A549 (cell line): Measurements from ENCODE around the gene SLC49A3.

Experiments used
- CEBPB ChIP-seq, 2 experiments: fragments of >200 bp in 1 of 2; sonication (Bioruptor Twin) in 1 of 2; formaldehyde crosslinking in 1 of 2; IDR thresholded peaks; 2 replicates each; pipeline ENCODE4 v1.6.1; 2012 to 2016
- CHD2 ChIP-seq: fragments of 150-350 bp; IDR thresholded peaks from 2 replicates; pipeline ENCODE4 v1.6.1; 2014; ENCODE audit warnings: low read length; ENCODE audit not compliant: partially characterized antibody
- CTCF ChIP-seq: fragments of >200 bp; sonication (Bioruptor Twin); formaldehyde crosslinking; IDR thresholded peaks from 3 replicates; pipeline ENCODE4 v1.5.1; 2016
- EP300 ChIP-seq, 2 experiments: fragments of >200 bp; sonication (Bioruptor Twin); formaldehyde crosslinking; IDR thresholded peaks; 2 replicates in 1 of 2; 3 replicates in 1 of 2; pipeline ENCODE4 v1.6.1; 2016 to 2017
- GATA3 ChIP-seq: IDR thresholded peaks from 2 replicates; pipeline ENCODE4 v1.6.1; 2012; ENCODE audit warnings: borderline replicate concordance
- MYC ChIP-seq: IDR thresholded peaks from 2 replicates; pipeline ENCODE4 v1.6.1; 2012; ENCODE audit warnings: mild to moderate bottlenecking, inconsistent platforms, low read length, improper control_type of control experiment, borderline replicate concordance
- POLR2A ChIP-seq: IDR thresholded peaks from 2 replicates; pipeline ENCODE4 v1.6.1; 2012; ENCODE audit warnings: mild to moderate bottlenecking, low read length
- TP53 ChIP-seq: fragments of 250-450 bp; sonication (Bioruptor Pico); IDR thresholded peaks from 2 replicates; pipeline ENCODE4 v1.5.0; 2021; ENCODE audit warnings: mild to moderate bottlenecking, moderate library complexity
- ZNF302 ChIP-seq: fragments of 250-450 bp; sonication (Bioruptor Pico); IDR thresholded peaks from 2 replicates; pipeline ENCODE4 v1.9.0; 2021; ENCODE audit warnings: inconsistent platforms, mild to moderate bottlenecking, moderate library complexity

GRCh38 chr4:681736-682451 is 7.1 kb downstream of the SLC49A3 start:
- TF ChIP-seq TP53 (CRISPR knock-in tag), result no peak
- no peak for TF ChIP-seq GATA3
- TF ChIP-seq ZNF302 (CRISPR knock-in tag), result no peak
- no peak for TF ChIP-seq EP300 (IDR thresholded peaks at IDR 0.05)
- TF ChIP-seq CTCF, result no peak
- TF ChIP-seq CEBPB (IDR thresholded peaks at IDR 0.05), result no peak
- TF ChIP-seq CHD2, result no peak
- TF ChIP-seq POLR2A, result no peak
- no peak for TF ChIP-seq MYC
